Psoas muscle (tissue), 8 donors: Measurements from ENCODE around the gene KIF18A. TPM values are rescaled to one million over a fixed set of nuclear protein-coding genes. Genes with fewer than 3 reads are reported as not detected.
A peak's percentile ranks its signal among the peaks of the same experiment; 100 is the strongest.

ENCODE experiments used
- ATAC-seq, 4 donors: fragments of 200-7000 bp; cut with Tn5 transposase; one replicate each; pipeline ENCODE4 v1.9.1; 2020; ENCODE audit warnings: moderate library complexity in 3 of 4, mild to moderate bottlenecking in 2 of 4
- DNase-seq, 2 donors: peaks; one replicate each; pipeline ENCODE4 v3.0.0-alpha.2; 2020
- H3K27ac ChIP-seq: fragments of 200-600 bp; one replicate; pipeline ENCODE4 v1.8.0; 2022
- H3K27me3 ChIP-seq, 3 donors: fragments of 200-600 bp in 1 of 3; one replicate each; pipeline versions ENCODE4 v1.6.1 to v1.8.0; 2013 to 2022; ENCODE audit warnings: low read length in 2 of 3, mild to moderate bottlenecking in 2 of 3, moderate library complexity in 1 of 3; ENCODE audit not compliant: insufficient read depth in 3 of 3
- H3K36me3 ChIP-seq, 2 donors: fragments of 200-600 bp in 1 of 2; one replicate each; pipeline versions ENCODE4 v1.6.1 to v1.8.0; 2013 to 2022; ENCODE audit warnings: low read depth in 1 of 2, mild to moderate bottlenecking in 1 of 2, moderate library complexity in 1 of 2; ENCODE audit not compliant: insufficient read depth in 1 of 2
- H3K4me1 ChIP-seq: fragments of 200-600 bp; one replicate; pipeline ENCODE4 v1.8.0; 2022
- H3K4me3 ChIP-seq: fragments of 200-600 bp; one replicate; pipeline ENCODE4 v1.8.0; 2022; ENCODE audit warnings: mild to moderate bottlenecking
- H3K9me3 ChIP-seq: fragments of 200-600 bp; one replicate; pipeline ENCODE4 v1.8.0; 2022
- CTCF ChIP-seq: fragments of 200-600 bp; IDR thresholded peaks from one replicate; pipeline ENCODE4 v1.8.0; 2022; ENCODE audit warnings: antibody characterized with exemption
- WGBS, 3 donors: extraction: QIAGEN DNeasy Blood & Tissue Kit; methylation state at CpG; one replicate each; pipeline versions ENCODE4 v1.1.6 to v1.1.7; 2013; 5-methylcytosine and 5-hydroxymethylcytosine counted together
- intact Hi-C, 2 donors: fragments of 100-400 bp; cut with DNase I; formaldehyde crosslinking; loops; one replicate each; pipeline versions ENCODE4 v1.11.0 to v1.14.2; 2022
- polyA plus RNA-seq, 3 donors: library from polyadenylated mRNA; stranded (reverse); fragments of 200-250 nt; gene quantifications; one replicate each; pipeline ENCODE4 v1.2.3, GENCODE V29; 2013
- total RNA-seq, 4 donors: library from RNA; stranded (reverse); fragmentation: NEBNext Ultra II Directional in 2 of 4; extraction: Animal tissue kit (Norgen Biotek cat#: 25700) in 2 of 4; gene quantifications; one replicate each; pipeline versions ENCODE4 v1.2.1 to v1.2.4, GENCODE V29; 2021 to 2023
- donor health status: healthy with polysubstance abuse.
- donor health status: DM: no; HTN: no; CAD: no; lungs with moderate emphysema.
- donor health status: Bipolar disorder and iron deficiency.
- donor health status: healthy.
- donor health status: DM: yes; HTN: yes; CAD: no.
- donor health status: DM: no; HTN: no; CAD: no.
- donor health status: DM: no; HTN: no; CAD: no.
- donor health status: DM: yes; HTN: yes; CAD: no.

KIF18A gene
- total and polyA plus RNA-seq, 7 donors: 0.15 to 0.53 (median 0.46) TPM; not detected in 2

DNA sequence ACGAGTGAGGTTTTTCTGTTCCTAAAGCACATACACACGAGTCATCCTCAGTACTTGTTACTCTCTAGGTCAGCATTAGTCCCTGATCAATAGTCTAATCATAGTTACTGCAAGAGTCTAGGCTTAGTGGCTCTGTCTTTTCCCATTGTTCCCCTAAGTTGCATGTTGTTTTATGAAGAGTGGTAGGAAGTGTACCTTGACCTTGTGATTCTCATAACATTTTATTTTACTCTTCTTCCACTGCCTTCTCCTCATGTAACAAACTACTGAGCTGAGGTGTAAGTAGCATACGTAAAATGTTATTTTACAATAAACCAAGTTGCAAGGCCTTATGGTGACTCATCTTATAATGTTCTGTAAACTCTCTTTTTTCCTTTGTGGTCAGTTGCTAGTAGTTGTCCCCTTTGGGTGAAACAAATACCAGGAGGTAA lies 15.2 kb upstream of the KIF18A start:
- TF ChIP-seq CTCF: no peak
- intact Hi-C loops: no loop called here
- DNase-seq: no peak
- Histone ChIP-seq H3K27ac (no peak overlapping the region), H3K9me3 (no peaks in the 10 kb centered on the region), H3K4me1 (no peaks in the 10 kb centered on the region), H3K27me3 (no peaks in the 10 kb centered on the region), H3K4me3 (no peak overlapping the region), H3K36me3 (peaks cover 0 to 17% of the 10 kb centered on the region in 2 donors)
- 86 to 90% (median 90%) methylated on average over 3 of the region's 3 CpGs for whole genome bisulfite sequencing, 3 donors
- ATAC-seq: no peak

DNA sequence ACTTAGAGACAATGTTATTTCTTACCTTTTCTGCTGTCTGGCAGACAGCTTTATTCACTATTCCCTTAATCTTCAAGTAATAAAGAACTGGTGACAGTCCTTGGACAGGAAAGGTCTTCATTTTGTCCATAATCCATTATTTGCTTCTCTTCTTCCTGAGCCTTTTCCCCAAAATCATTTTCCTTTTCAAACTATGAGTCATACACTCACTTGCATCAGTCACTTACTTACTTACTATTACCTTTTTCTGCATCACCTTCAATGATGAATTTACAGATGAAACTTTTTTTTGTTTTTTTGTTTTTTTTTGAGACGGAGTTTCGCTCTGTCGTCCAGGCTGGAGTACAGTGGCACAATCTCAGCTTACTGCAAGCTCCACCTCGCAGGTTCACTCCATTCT lies 9.8 kb upstream of the KIF18A start:
- no peak for DNase-seq
- H3K4me1 ChIP-seq: no peaks in the 10 kb centered on the region
- H3K27ac ChIP-seq: no peak overlapping the region
- no peak for ATAC-seq
- peaks cover 0 to 25% of the 10 kb centered on the region in 2 donors for H3K36me3 ChIP-seq
- intact Hi-C loops: no loop called here
- no peaks in the 10 kb centered on the region for H3K27me3 ChIP-seq
- no peak overlapping the region for H3K4me3 ChIP-seq
- TF ChIP-seq CTCF: no peak
- WGBS, 3 donors: 90 to 95% (median 94%) methylated on average over 4 of the region's 4 CpGs
- no peaks in the 10 kb centered on the region for H3K9me3 ChIP-seq

DNA sequence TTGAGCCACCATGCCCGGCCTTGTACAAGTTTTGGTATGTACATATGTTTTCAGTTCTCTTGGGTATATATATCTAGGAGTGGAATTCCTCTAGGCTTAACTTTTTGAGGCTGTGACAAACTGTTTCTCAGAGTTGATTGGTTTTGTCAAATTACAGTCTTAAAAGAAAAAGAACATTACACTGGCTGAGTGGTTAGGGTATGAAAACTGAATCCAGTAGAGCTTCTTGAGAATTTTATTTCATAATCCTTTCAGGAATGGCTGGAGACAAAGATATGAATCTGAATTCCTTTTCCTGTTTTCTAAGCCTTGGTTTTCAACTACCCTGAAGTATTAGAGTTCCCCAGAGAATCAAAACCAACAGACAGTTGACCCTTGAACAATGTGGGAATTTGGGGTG lies 6.8 kb upstream of the KIF18A start:
- Histone ChIP-seq H3K4me3 (no peak overlapping the region), H3K9me3 (no peaks in the 10 kb centered on the region), H3K36me3 (peaks cover 0 to 25% of the 10 kb centered on the region in 2 donors), H3K27ac (no peak overlapping the region), H3K27me3 (no peaks in the 10 kb centered on the region), H3K4me1 (peaks cover 11% of the 10 kb centered on the region)
- ATAC-seq: no peak
- no peak for TF ChIP-seq CTCF
- intact Hi-C loops: no loop called here
- 52 to 65% (median 52%) methylated on average over 1 of the region's 1 CpG for WGBS, 3 donors
- no peak for DNase-seq

DNA sequence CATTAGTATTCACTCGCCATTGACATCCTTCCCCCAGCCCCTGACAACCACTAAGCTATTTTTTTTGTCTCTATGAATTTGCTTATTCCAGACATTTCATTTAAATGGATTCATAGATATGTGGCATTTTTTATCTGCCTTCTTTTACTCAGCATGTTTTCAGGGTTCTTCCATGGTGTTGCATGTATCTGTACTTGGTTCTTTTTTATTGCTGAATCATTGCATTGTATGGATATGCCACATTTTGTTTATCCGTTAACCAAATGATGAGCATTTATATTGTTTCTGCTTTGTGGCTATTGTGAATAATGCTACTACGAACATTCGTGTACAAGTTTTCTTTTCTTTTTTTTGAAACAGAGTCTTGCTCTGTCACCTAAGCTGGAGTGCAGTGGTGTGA lies 6.2 kb upstream of the KIF18A start:
- no peaks in the 10 kb centered on the region for H3K9me3 ChIP-seq
- 95 to 99% (median 95%) methylated on average over 4 of the region's 4 CpGs for WGBS, 3 donors
- H3K4me3 ChIP-seq: no peak overlapping the region
- no peaks in the 10 kb centered on the region for H3K27me3 ChIP-seq
- H3K36me3 ChIP-seq: peaks cover 0 to 25% of the 10 kb centered on the region in 2 donors
- H3K4me1 ChIP-seq: peaks cover 17% of the 10 kb centered on the region
- DNase-seq (no peak), ATAC-seq (no peak)
- intact Hi-C loops: no loop called here
- TF ChIP-seq CTCF: no peak
- H3K27ac ChIP-seq: no peak overlapping the region

DNA sequence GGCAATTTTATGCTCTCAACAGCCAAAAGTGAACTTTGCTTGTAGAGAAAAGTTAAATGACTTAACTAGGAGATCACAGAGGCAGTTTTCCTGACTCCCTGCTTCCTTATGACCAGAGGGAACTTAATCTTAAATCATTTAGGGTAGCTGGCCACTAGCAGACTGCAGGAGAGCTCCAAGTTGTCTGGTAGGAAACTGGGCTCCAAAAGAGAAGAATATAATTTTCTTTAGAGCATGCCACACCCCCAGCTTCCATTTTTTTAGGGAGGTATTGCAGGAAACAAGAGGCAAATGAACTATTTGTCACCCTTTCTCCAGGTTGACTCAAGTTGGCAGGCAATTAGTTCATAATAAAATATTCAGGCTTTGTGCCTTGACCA lies 2.9 kb upstream of the KIF18A start:
- peak overlapping the region; percentile 81 for H3K4me3 ChIP-seq
- peaks cover 27% of the 10 kb centered on the region for H3K4me1 ChIP-seq
- no peak for DNase-seq
- no peaks in the 10 kb centered on the region for H3K9me3 ChIP-seq
- H3K27ac ChIP-seq: peak overlapping the region; percentile 84
- no peak for TF ChIP-seq CTCF
- H3K36me3 ChIP-seq: peaks cover 0 to 22% of the 10 kb centered on the region in 2 donors
- intact Hi-C loops: no loop called here
- ATAC-seq: no peak
- no peaks in the 10 kb centered on the region for H3K27me3 ChIP-seq
